Astrocyte (in vitro differentiated cells and primary cell): ENCODE results near the gene CIDEA. TPM values are rescaled to one million over a fixed set of nuclear protein-coding genes. Genes with fewer than 3 reads are reported as not detected.

ENCODE experiments used
- DNase-seq: peaks from one replicate; pipeline ENCODE4 v3.0.0-alpha.2; 2010; ENCODE audit warnings: low read depth
- FAIRE-seq: peaks from 2 replicates; lab custom pipeline; 2011; peaks lifted over from hg19 to GRCh38; lab: Jason Lieb, UNC
- H2AFZ ChIP-seq: 2 replicates; pipeline ENCODE4 v1.6.0; 2012; ENCODE audit warnings: low read depth, low read length, inconsistent platforms
- H3K27ac ChIP-seq: 2 replicates; pipeline ENCODE4 v1.5.1; 2011; ENCODE audit warnings: low read depth, low read length, inconsistent platforms
- H3K27me3 ChIP-seq: 2 replicates; pipeline ENCODE4 v1.6.0; 2011; ENCODE audit warnings: low read length, inconsistent platforms; ENCODE audit not compliant: insufficient read depth
- H3K36me3 ChIP-seq: 2 replicates; pipeline ENCODE4 v1.5.1; 2011; ENCODE audit warnings: low read length, inconsistent platforms; ENCODE audit not compliant: insufficient read depth
- H3K4me1 ChIP-seq: 2 replicates; pipeline ENCODE4 v1.5.1; 2011; ENCODE audit warnings: low read length, inconsistent platforms; ENCODE audit not compliant: insufficient read depth
- H3K4me2 ChIP-seq: 2 replicates; pipeline ENCODE4 v1.6.0; 2012; ENCODE audit warnings: low read length, inconsistent platforms
- H3K4me3 ChIP-seq: 2 replicates; pipeline ENCODE4 v1.5.1; 2011; ENCODE audit warnings: low read depth, mild to moderate bottlenecking, low read length, inconsistent platforms; ENCODE audit not compliant: insufficient read depth
- H3K79me2 ChIP-seq: 2 replicates; pipeline ENCODE4 v1.6.0; 2012; ENCODE audit warnings: mild to moderate bottlenecking, low read length, inconsistent platforms; ENCODE audit not compliant: insufficient read depth
- H3K9ac ChIP-seq: 2 replicates; pipeline ENCODE4 v1.6.0; 2012; ENCODE audit warnings: mild to moderate bottlenecking, low read length, inconsistent platforms
- H3K9me3 ChIP-seq: 2 replicates; pipeline ENCODE4 v1.5.1; 2012; ENCODE audit warnings: low read depth, mild to moderate bottlenecking, low read length, inconsistent platforms; ENCODE audit not compliant: insufficient read depth
- H4K20me1 ChIP-seq: 2 replicates; pipeline ENCODE4 v1.6.0; 2012; ENCODE audit warnings: low read length, inconsistent platforms; ENCODE audit not compliant: insufficient read depth
- H3K27ac Mint-ChIP-seq: one replicate; pipeline ENCODE4 v1.8.0; 2021; ENCODE audit warnings: mild to moderate bottlenecking, mixed read lengths; ENCODE audit not compliant: unreplicated experiment
- H3K27me3 Mint-ChIP-seq: one replicate; pipeline ENCODE4 v1.8.0; 2021; ENCODE audit warnings: low read depth, mixed read lengths; ENCODE audit not compliant: unreplicated experiment
- H3K36me3 Mint-ChIP-seq: one replicate; pipeline ENCODE4 v1.8.0; 2021; ENCODE audit warnings: low read depth, mixed read lengths; ENCODE audit not compliant: unreplicated experiment
- H3K4me1 Mint-ChIP-seq: one replicate; pipeline ENCODE4 v1.8.0; 2021; ENCODE audit warnings: low read depth, mixed read lengths; ENCODE audit not compliant: unreplicated experiment
- H3K4me3 Mint-ChIP-seq: one replicate; pipeline ENCODE4 v1.8.0; 2021; ENCODE audit warnings: mild to moderate bottlenecking, moderate library complexity, mixed read lengths; ENCODE audit not compliant: unreplicated experiment
- H3K9me3 Mint-ChIP-seq: one replicate; pipeline ENCODE4 v1.8.0; 2021; ENCODE audit warnings: mild to moderate bottlenecking, mixed read lengths; ENCODE audit not compliant: unreplicated experiment
- EZH2 ChIP-seq: IDR thresholded peaks from 2 replicates; pipeline ENCODE4 v1.6.1; 2012; ENCODE audit warnings: mild to moderate bottlenecking, low read length, inconsistent platforms; ENCODE audit not compliant: insufficient read depth
- total RNA-seq: library from RNA; stranded (reverse); gene quantifications from 2 replicates; pipeline ENCODE4 v1.2.1, GENCODE V29; 2021
- TF ChIP-seq, protein P1 (sequence below): IDR thresholded peaks from 2 replicates; pipeline ENCODE4 v1.5.1; 2011; ENCODE audit warnings: low read depth, mild to moderate bottlenecking, inconsistent platforms, low read length, moderate library complexity; ENCODE audit not compliant: insufficient read depth

Gene CIDEA
- total RNA-seq, 1 donor from 2014 or later: 0.43 TPM

DNA sequence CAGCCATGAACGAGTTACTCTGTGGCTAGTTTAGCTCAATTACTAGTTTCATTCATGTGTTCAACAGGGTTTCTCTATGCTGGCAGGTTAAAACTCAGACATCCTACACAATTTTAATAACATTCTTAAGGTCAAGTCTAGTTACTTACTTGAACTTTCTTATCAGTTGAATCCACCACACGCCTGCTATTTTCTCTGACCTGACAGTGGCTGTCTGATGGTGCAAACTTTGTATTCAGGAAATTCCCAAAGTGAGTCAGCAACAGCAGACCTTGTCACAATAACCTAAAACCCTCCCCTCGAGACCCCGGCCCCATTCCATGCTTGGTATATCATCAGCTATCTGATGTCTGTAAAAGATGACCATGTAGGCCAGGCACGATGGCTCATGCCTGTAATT, 20.8 kb upstream of the CIDEA start:
- DNase-seq: peak; percentile 59
- H3K4me2 ChIP-seq: no peak overlapping the region
- H3K9me3 Mint-ChIP-seq: peaks cover 4% of the 10 kb centered on the region
- peaks cover 3% of the 10 kb centered on the region for H3K4me1 ChIP-seq
- no peak overlapping the region for H3K4me3 Mint-ChIP-seq
- no peaks in the 10 kb centered on the region for H3K36me3 ChIP-seq
- no peaks in the 10 kb centered on the region for H3K27me3 Mint-ChIP-seq
- no peaks in the 10 kb centered on the region for H3K27me3 ChIP-seq
- no peaks in the 10 kb centered on the region for H3K36me3 Mint-ChIP-seq
- peak overlapping the region; percentile 16 for H3K27ac ChIP-seq
- no peak for TF ChIP-seq EZH2
- TF ChIP-seq, protein P1, sequence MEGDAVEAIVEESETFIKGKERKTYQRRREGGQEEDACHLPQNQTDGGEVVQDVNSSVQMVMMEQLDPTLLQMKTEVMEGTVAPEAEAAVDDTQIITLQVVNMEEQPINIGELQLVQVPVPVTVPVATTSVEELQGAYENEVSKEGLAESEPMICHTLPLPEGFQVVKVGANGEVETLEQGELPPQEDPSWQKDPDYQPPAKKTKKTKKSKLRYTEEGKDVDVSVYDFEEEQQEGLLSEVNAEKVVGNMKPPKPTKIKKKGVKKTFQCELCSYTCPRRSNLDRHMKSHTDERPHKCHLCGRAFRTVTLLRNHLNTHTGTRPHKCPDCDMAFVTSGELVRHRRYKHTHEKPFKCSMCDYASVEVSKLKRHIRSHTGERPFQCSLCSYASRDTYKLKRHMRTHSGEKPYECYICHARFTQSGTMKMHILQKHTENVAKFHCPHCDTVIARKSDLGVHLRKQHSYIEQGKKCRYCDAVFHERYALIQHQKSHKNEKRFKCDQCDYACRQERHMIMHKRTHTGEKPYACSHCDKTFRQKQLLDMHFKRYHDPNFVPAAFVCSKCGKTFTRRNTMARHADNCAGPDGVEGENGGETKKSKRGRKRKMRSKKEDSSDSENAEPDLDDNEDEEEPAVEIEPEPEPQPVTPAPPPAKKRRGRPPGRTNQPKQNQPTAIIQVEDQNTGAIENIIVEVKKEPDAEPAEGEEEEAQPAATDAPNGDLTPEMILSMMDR: no peak
- no peak overlapping the region for H2AFZ ChIP-seq
- H3K27ac Mint-ChIP-seq: peak overlapping the region; percentile 64
- peak overlapping the region; percentile 20 for H3K9ac ChIP-seq
- no peaks in the 10 kb centered on the region for H3K9me3 ChIP-seq
- no peaks in the 10 kb centered on the region for H3K79me2 ChIP-seq
- no peaks in the 10 kb centered on the region for H4K20me1 ChIP-seq
- FAIRE-seq: no peak
- H3K4me3 ChIP-seq: no peak overlapping the region
- peaks cover 11% of the 10 kb centered on the region for H3K4me1 Mint-ChIP-seq

DNA sequence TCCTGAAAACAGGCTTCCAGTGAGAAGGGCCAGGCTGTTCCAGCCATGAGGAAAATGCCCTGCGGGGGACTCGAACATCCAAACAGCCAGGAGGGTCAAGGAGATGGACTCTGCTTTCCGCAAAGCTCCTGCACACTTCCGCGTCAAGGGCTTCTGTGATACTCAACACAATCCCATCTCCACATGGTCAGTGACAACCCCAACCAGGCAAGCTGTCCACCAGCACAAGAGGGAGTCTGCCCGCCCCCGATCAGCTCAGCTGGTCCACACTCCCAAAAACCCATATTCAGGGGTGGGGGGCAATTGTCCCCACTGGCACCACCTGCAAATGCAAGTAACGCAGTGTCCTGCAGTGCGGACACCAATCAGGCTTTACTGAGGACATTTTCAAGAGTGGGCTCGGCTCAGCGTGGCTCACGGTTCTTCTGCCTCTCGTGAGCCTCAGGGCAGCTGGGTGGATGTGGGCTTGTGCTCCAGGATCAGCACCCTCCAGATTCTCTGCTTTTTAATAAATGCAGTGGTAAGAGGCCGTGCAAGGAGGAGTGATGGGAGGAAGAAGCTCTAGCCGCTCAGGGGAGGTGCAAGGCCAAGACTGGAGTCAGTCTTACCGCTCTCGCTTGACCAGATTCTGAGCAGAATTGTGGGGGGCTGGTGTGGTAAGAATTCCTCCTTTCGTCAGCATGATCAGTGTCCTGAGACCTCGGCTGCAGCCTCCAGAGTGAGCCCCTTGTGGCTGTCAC, 19.5 kb upstream of the CIDEA start:
- H3K27ac ChIP-seq: no peak overlapping the region
- H3K27ac Mint-ChIP-seq: no peak overlapping the region
- peaks cover 15% of the 10 kb centered on the region for H3K4me1 ChIP-seq
- TF ChIP-seq, protein P1: no peak
- no peak for TF ChIP-seq EZH2
- H3K79me2 ChIP-seq: no peaks in the 10 kb centered on the region
- H3K4me3 Mint-ChIP-seq: no peak overlapping the region
- no peak overlapping the region for H3K4me2 ChIP-seq
- H3K27me3 ChIP-seq: no peaks in the 10 kb centered on the region
- H3K36me3 ChIP-seq: no peaks in the 10 kb centered on the region
- FAIRE-seq (no peak), DNase-seq (no peak)
- H3K4me1 Mint-ChIP-seq: peaks cover 24% of the 10 kb centered on the region
- H3K9ac ChIP-seq: no peak overlapping the region
- no peaks in the 10 kb centered on the region for H3K27me3 Mint-ChIP-seq
- no peak overlapping the region for H2AFZ ChIP-seq
- no peaks in the 10 kb centered on the region for H3K9me3 ChIP-seq
- H3K36me3 Mint-ChIP-seq: no peaks in the 10 kb centered on the region
- H3K9me3 Mint-ChIP-seq: peaks cover 4% of the 10 kb centered on the region
- H3K4me3 ChIP-seq: no peak overlapping the region
- no peaks in the 10 kb centered on the region for H4K20me1 ChIP-seq

DNA sequence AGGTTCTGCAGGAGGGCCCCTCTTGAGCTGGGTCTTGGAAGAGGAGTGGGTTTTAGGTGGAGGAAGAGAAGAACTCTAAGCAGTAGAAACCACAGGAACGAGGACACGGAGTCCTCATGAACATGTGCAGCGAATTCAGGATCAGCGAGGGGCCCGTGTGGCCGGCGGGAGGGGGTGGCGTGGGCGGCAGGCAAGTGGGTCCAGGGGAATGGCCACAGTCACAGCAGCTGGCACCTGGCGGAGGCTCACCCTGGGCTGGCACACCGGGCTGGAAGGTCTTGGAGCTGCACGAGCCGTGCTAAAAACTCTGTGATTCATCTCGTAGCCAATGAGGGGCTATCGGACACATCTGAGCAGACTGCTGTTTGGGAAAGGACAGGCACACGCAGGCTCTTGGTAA, 18.0 kb upstream of the CIDEA start:
- Histone ChIP-seq H3K4me2 (no peak overlapping the region), H3K9me3 (no peaks in the 10 kb centered on the region), H3K4me1 (peaks cover 16% of the 10 kb centered on the region), H3K79me2 (no peaks in the 10 kb centered on the region), H2AFZ (no peak overlapping the region), H3K36me3 (no peaks in the 10 kb centered on the region), H3K9ac (no peak overlapping the region), H3K27me3 (no peaks in the 10 kb centered on the region), H3K27ac (no peak overlapping the region), H3K4me3 (no peak overlapping the region), H4K20me1 (no peaks in the 10 kb centered on the region)
- no peak for FAIRE-seq
- peak overlapping the region; percentile 43 for H3K4me3 Mint-ChIP-seq
- no peaks in the 10 kb centered on the region for H3K9me3 Mint-ChIP-seq
- H3K27me3 Mint-ChIP-seq: no peaks in the 10 kb centered on the region
- no peak overlapping the region for H3K27ac Mint-ChIP-seq
- DNase-seq: no peak
- H3K4me1 Mint-ChIP-seq: peaks cover 25% of the 10 kb centered on the region
- TF ChIP-seq, protein P1: no peak
- no peak for TF ChIP-seq EZH2
- H3K36me3 Mint-ChIP-seq: no peaks in the 10 kb centered on the region
